IMR-90 (cell line): ENCODE measurements around the gene RPL12. TPM values are rescaled to one million over a fixed set of nuclear protein-coding genes. Genes with fewer than 3 reads are reported as not detected.

ENCODE experiments used
- ATAC-seq: fragments of 200-7000 bp; cut with Tn5 transposase; 2 replicates; pipeline ENCODE4 v1.9.1; 2020; ENCODE audit warnings: low read depth, mild to moderate bottlenecking, moderate library complexity
- BruUV-seq: library from RNA; stranded (reverse); fragments of 400-500 nt; replicated peaks from 2 replicates; lab custom pipeline; 2021; lab: Mats Ljungman, UMichigan
- CTCF ChIA-PET: fragments of 300-600 bp; formaldehyde crosslinking; extraction: SDS; loops from one replicate; lab custom pipeline; 2021; ENCODE audit warnings: antibody characterized with exemption; lab: Yijun Ruan, JAX
- POLR2A ChIA-PET: fragments of 300-600 bp; sonication (Branson Sonifier 250); formaldehyde crosslinking; loops from one replicate; lab custom pipeline; 2022; ENCODE audit warnings: antibody characterized with exemption; ENCODE audit not compliant: unreplicated experiment; lab: Charles Lee
- DNase-seq: peaks from one replicate; pipeline ENCODE4 v3.0.0; 2013
- H2AFZ ChIP-seq: replicated peaks from 2 replicates; pipeline ENCODE3; 2013; ENCODE audit warnings: low read length, mild to moderate bottlenecking; ENCODE audit not compliant: poor library complexity
- H2AK5ac ChIP-seq: 2 replicates; pipeline ENCODE4 v1.6.1; 2013; ENCODE audit warnings: low read depth, low read length, inconsistent platforms
- H2AK9ac ChIP-seq: replicated peaks from 2 replicates; pipeline ENCODE3; 2013; ENCODE audit warnings: mild to moderate bottlenecking, low read depth, low read length, moderate library complexity; ENCODE audit not compliant: poor library complexity
- H2BK120ac ChIP-seq: 2 replicates; pipeline ENCODE4 v1.6.1; 2013; ENCODE audit warnings: low read depth, low read length, inconsistent platforms
- H2BK15ac ChIP-seq: 3 replicates; pipeline ENCODE4 v1.6.1; 2013; ENCODE audit warnings: low read depth, low read length, inconsistent platforms
- H2BK20ac ChIP-seq: 2 replicates; pipeline ENCODE4 v1.6.1; 2013; ENCODE audit warnings: low read depth, mild to moderate bottlenecking, inconsistent platforms, low read length, moderate library complexity
- H2BK5ac ChIP-seq: 2 replicates; pipeline ENCODE4 v1.6.1; 2013; ENCODE audit warnings: mild to moderate bottlenecking, low read depth, low read length, inconsistent platforms; ENCODE audit not compliant: poor library complexity, severe bottlenecking
- H3K14ac ChIP-seq: replicated peaks from 2 replicates; pipeline ENCODE4 v1.6.1; 2013; ENCODE audit warnings: low read depth, low read length, inconsistent platforms
- H3K18ac ChIP-seq: 2 replicates; pipeline ENCODE4 v1.6.1; 2013; ENCODE audit warnings: low read depth, low read length, control low read depth
- H3K23ac ChIP-seq: 2 replicates; pipeline ENCODE4 v1.6.1; 2013; ENCODE audit warnings: low read depth, low read length, inconsistent platforms
- H3K27ac ChIP-seq: 2 replicates; pipeline ENCODE4 v1.5.1; 2013; ENCODE audit warnings: mild to moderate bottlenecking, control low read depth, low read length; ENCODE audit not compliant: insufficient read depth
- H3K27me3 ChIP-seq: 2 replicates; pipeline ENCODE4 v1.6.1; 2013; ENCODE audit warnings: low read length; ENCODE audit not compliant: control insufficient read depth, insufficient read depth
- H3K36me3 ChIP-seq: 2 replicates; pipeline ENCODE4 v1.6.1; 2013; ENCODE audit warnings: low read length, mixed read lengths; ENCODE audit not compliant: control insufficient read depth, insufficient read depth
- H3K4ac ChIP-seq: 2 replicates; pipeline ENCODE4 v1.6.1; 2013; ENCODE audit warnings: low read depth, low read length, inconsistent platforms
- H3K4me1 ChIP-seq: 2 replicates; pipeline ENCODE4 v1.6.1; 2013; ENCODE audit warnings: low read length, mixed read lengths; ENCODE audit not compliant: control insufficient read depth, insufficient read depth
- H3K4me2 ChIP-seq: 2 replicates; pipeline ENCODE4 v1.6.1; 2013; ENCODE audit warnings: low read depth, mild to moderate bottlenecking, control low read depth, low read length, moderate library complexity
- H3K4me3 ChIP-seq: 2 replicates; pipeline ENCODE4 v1.5.1; 2013; ENCODE audit warnings: low read depth, mild to moderate bottlenecking, control low read depth, low read length, moderate library complexity; ENCODE audit not compliant: insufficient read depth
- H3K56ac ChIP-seq: 2 replicates; pipeline ENCODE4 v1.6.1; 2013; ENCODE audit warnings: low read length, inconsistent platforms; ENCODE audit not compliant: insufficient read depth; ENCODE audit errors: extremely low read depth
- H3K79me1 ChIP-seq, 2 experiments: 2 replicates each; pipeline ENCODE4 v1.6.1; 2013; ENCODE audit warnings: low read length in 2 of 2, inconsistent platforms in 1 of 2, low read depth in 1 of 2
- H3K9ac ChIP-seq: 2 replicates; pipeline ENCODE4 v1.6.1; 2013; ENCODE audit warnings: low read depth, low read length, control low read depth
- H3K9me1 ChIP-seq: 2 replicates; pipeline ENCODE4 v1.6.1; 2013; ENCODE audit warnings: low read length, inconsistent platforms; ENCODE audit not compliant: insufficient read depth
- H3K9me3 ChIP-seq: 2 replicates; pipeline ENCODE4 v1.6.1; 2013; ENCODE audit warnings: low read length; ENCODE audit not compliant: control insufficient read depth, insufficient read depth
- H4K20me1 ChIP-seq: 2 replicates; pipeline ENCODE4 v1.6.1; 2013; ENCODE audit warnings: low read length, inconsistent platforms; ENCODE audit not compliant: insufficient read depth
- H4K5ac ChIP-seq: 2 replicates; pipeline ENCODE4 v1.6.1; 2013; ENCODE audit warnings: mild to moderate bottlenecking, low read depth, low read length, control low read depth
- H4K8ac ChIP-seq, 2 experiments: 2 replicates each; pipeline ENCODE4 v1.6.1; 2013; ENCODE audit warnings: low read depth in 2 of 2, low read length in 2 of 2, control low read depth in 1 of 2, inconsistent platforms in 1 of 2
- H4K91ac ChIP-seq: 2 replicates; pipeline ENCODE4 v1.6.1; 2013; ENCODE audit warnings: low read depth, low read length, inconsistent platforms; ENCODE audit not compliant: insufficient read depth
- BHLHE40 ChIP-seq: fragments of 150-350 bp; IDR thresholded peaks from 2 replicates; pipeline ENCODE4 v1.6.1; 2016; ENCODE audit warnings: mild to moderate bottlenecking, low read depth, low read length
- FOS ChIP-seq: fragments of 150-350 bp; IDR thresholded peaks from 2 replicates; pipeline ENCODE4 v1.6.1; 2016; ENCODE audit warnings: low read depth, low read length
- MAFK ChIP-seq: IDR thresholded peaks from 2 replicates; pipeline ENCODE4 v1.6.1; 2012; ENCODE audit warnings: low read depth, low read length, improper control_type of control experiment
- RAD21 ChIP-seq: IDR thresholded peaks from 2 replicates; pipeline ENCODE4 v1.6.1; 2012; ENCODE audit warnings: low read length, improper control_type of control experiment
- SMC3 ChIP-seq: fragments of 150-350 bp; IDR thresholded peaks from 2 replicates; pipeline ENCODE4 v1.6.1; 2016; ENCODE audit warnings: low read depth, mild to moderate bottlenecking, antibody characterized with exemption, low read length, moderate library complexity
- whole genome bisulfite sequencing, 2 experiments: methylation state at CpG; one replicate each; pipeline versions ENCODE4 v1.1.5 to v1.1.7; 2013; ENCODE audit warnings: missing lambda C conversion rate in 2 of 2; ENCODE audit not compliant: insufficient read length in 1 of 2; ENCODE audit errors: extremely low coverage in 2 of 2; 5-methylcytosine and 5-hydroxymethylcytosine counted together
- dilution Hi-C: fragments of 300-500 bp; cut with HindIII; formaldehyde crosslinking; loops from one replicate; pipeline ENCODE4 v1.14.3; 2018; ENCODE audit warnings: low sequenced_read_pairs; ENCODE audit not compliant: unreplicated experiment
- in situ Hi-C: fragments of 300-500 bp; cut with MboI; formaldehyde crosslinking; loops from 3 replicates; pipeline ENCODE4 v1.14.3; 2019; ENCODE audit warnings: low sequenced_read_pairs, inconsistent platforms, mixed read lengths
- intact Hi-C: fragments of 100-400 bp; cut with micrococcal nuclease; formaldehyde crosslinking; loops from 2 replicates; pipeline ENCODE4 v1.10.0; 2022
- polyA plus RNA-seq, 3 experiments: library from polyadenylated mRNA; depleted of rRNA; stranded (reverse); fragments of >200 nt; gene quantifications; 2 replicates each; pipeline ENCODE4 v1.2.3, GENCODE V29; 2012; ENCODE audit warnings: low replicate concordance in 1 of 3
- total RNA-seq: library from RNA; depleted of rRNA; stranded (reverse); fragments of >200 nt; gene quantifications from 2 replicates; pipeline ENCODE4 v1.2.3, GENCODE V29; 2012
- TF ChIP-seq, protein P1 (sequence below): conservative IDR thresholded peaks from 2 replicates; pipeline ENCODE4 v1.5.1; 2012; ENCODE audit warnings: mild to moderate bottlenecking, low read depth, low read length, improper control_type of control experiment

Gene RPL12
- total and polyA plus RNA-seq, 2 of the 4 experiments (the other 2 are of a cell fraction), result 1,864 to 2,379 TPM

GRCh38 chr9:127430415-127430814 lies 20.8 kb downstream of the RPL12 start:
- Histone ChIP-seq H3K14ac (no peak overlapping the region), H3K79me1 (peaks cover 31 to 59% of the 10 kb centered on the region in 2 experiments; a peak in 3 of 4 replicates), H3K4me2 (no peak overlapping the region), H2BK20ac (no peak overlapping the region), H4K91ac (no peak overlapping the region), H3K27me3 (no peaks in the 10 kb centered on the region), H3K9ac (no peak overlapping the region), H2BK15ac (no peak overlapping the region), H3K36me3 (peaks cover 27% of the 10 kb centered on the region), H2AK9ac (no peak overlapping the region), H4K8ac (no peak overlapping the region), H2BK120ac (no peak overlapping the region), H3K18ac (no peak overlapping the region), H2AFZ (no peak overlapping the region), H3K9me3 (no peaks in the 10 kb centered on the region), H2BK5ac (no peak overlapping the region), H3K23ac (no peak overlapping the region), H4K20me1 (peaks cover 13% of the 10 kb centered on the region), H3K27ac (no peak overlapping the region), H4K5ac (no peak overlapping the region), H3K9me1 (peaks cover 5% of the 10 kb centered on the region; the same call in 1 of the 2 replicates), H3K4me1 (no peaks in the 10 kb centered on the region), H2AK5ac (no peak overlapping the region), H3K56ac (no peak overlapping the region), H3K4me3 (no peak overlapping the region), H3K4ac (no peak overlapping the region)
- ATAC-seq, result no peak
- no peak for DNase-seq
- in situ Hi-C loops, result no loop called here
- BruUV-seq, result no TSS peak
- TF ChIP-seq SMC3 (no peak), RAD21 (no peak), BHLHE40 (no peak), MAFK (no peak), FOS (no peak)
- TF ChIP-seq, protein P1, sequence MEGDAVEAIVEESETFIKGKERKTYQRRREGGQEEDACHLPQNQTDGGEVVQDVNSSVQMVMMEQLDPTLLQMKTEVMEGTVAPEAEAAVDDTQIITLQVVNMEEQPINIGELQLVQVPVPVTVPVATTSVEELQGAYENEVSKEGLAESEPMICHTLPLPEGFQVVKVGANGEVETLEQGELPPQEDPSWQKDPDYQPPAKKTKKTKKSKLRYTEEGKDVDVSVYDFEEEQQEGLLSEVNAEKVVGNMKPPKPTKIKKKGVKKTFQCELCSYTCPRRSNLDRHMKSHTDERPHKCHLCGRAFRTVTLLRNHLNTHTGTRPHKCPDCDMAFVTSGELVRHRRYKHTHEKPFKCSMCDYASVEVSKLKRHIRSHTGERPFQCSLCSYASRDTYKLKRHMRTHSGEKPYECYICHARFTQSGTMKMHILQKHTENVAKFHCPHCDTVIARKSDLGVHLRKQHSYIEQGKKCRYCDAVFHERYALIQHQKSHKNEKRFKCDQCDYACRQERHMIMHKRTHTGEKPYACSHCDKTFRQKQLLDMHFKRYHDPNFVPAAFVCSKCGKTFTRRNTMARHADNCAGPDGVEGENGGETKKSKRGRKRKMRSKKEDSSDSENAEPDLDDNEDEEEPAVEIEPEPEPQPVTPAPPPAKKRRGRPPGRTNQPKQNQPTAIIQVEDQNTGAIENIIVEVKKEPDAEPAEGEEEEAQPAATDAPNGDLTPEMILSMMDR, result no peak
- intact Hi-C loops, result no loop called here
- ChIA-PET CTCF (no interaction called here), POLR2A (no interaction called here)
- WGBS, 2 experiments, result 100% methylated on average over 1 of the region's 8 CpGs; no CpG with 5 or more reads in 1 of the 2 experiments
- dilution Hi-C loops, result no loop called here
